Ishikawa (cell line): ENCODE results near the gene MEF2A.

ENCODE experiments used
- CEBPB ChIP-seq: IDR thresholded peaks from 2 replicates; pipeline ENCODE4 v1.6.1; 2012
- CREB1 ChIP-seq: IDR thresholded peaks from 2 replicates; pipeline ENCODE4 v1.6.1; 2012; ENCODE audit warnings: low read depth
- EGR1 ChIP-seq: IDR thresholded peaks from 2 replicates; pipeline ENCODE4 v1.6.1; 2012
- EP300 ChIP-seq: IDR thresholded peaks from 2 replicates; pipeline ENCODE4 v1.6.1; 2012; ENCODE audit warnings: borderline replicate concordance
- FOXM1 ChIP-seq: IDR thresholded peaks from 2 replicates; pipeline ENCODE4 v1.6.1; 2012; ENCODE audit warnings: low read depth, borderline replicate concordance
- MAX ChIP-seq: IDR thresholded peaks from 2 replicates; pipeline ENCODE4 v1.6.1; 2012
- NFIC ChIP-seq: IDR thresholded peaks from 2 replicates; pipeline ENCODE4 v1.6.1; 2012
- RAD21 ChIP-seq: IDR thresholded peaks from 2 replicates; pipeline ENCODE4 v1.6.1; 2012; ENCODE audit warnings: low read depth
- REST ChIP-seq: IDR thresholded peaks from 2 replicates; pipeline ENCODE4 v1.6.1; 2012; ENCODE audit warnings: low read depth, mild to moderate bottlenecking
- TAF1 ChIP-seq: IDR thresholded peaks from 2 replicates; pipeline ENCODE4 v1.6.1; 2012; ENCODE audit warnings: low read depth, mild to moderate bottlenecking
- TCF12 ChIP-seq: IDR thresholded peaks from 2 replicates; pipeline ENCODE4 v1.6.1; 2012; ENCODE audit warnings: low read depth
- TEAD4 ChIP-seq: IDR thresholded peaks from 2 replicates; pipeline ENCODE4 v1.6.1; 2012
- USF1 ChIP-seq: IDR thresholded peaks from 2 replicates; pipeline ENCODE4 v1.6.1; 2012
- YY1 ChIP-seq: IDR thresholded peaks from 2 replicates; pipeline ENCODE4 v1.6.1; 2012; ENCODE audit warnings: low read depth
- ZBTB7A ChIP-seq: IDR thresholded peaks from 2 replicates; pipeline ENCODE4 v1.6.1; 2012; ENCODE audit warnings: low read depth

Gene MEF2A

GRCh38 chr15:99729327-99729726 lies 163.5 kb downstream of the MEF2A start:
- no peak for TF ChIP-seq CEBPB

- TF ChIP-seq TAF1 (no peak), RAD21 (peak; percentile 57)
Observed at GRCh38 chr15:99729920-99730319, 164.1 kb downstream of the MEF2A start.

- no peak for TF ChIP-seq REST
- no peak for TF ChIP-seq CEBPB
- no peak for TF ChIP-seq TEAD4
- TF ChIP-seq TAF1 = no peak
- TF ChIP-seq MAX = no peak
Observed at GRCh38 chr15:99731336-99732123, 165.7 kb downstream of the MEF2A start.

- TF ChIP-seq TEAD4 (no peak), REST (no peak), RAD21 (no peak), MAX (no peak), NFIC (no peak), ZBTB7A (no peak), CEBPB (no peak), TAF1 (no peak), EGR1 (no peak), USF1 (no peak), TCF12 (no peak), YY1 (no peak), CREB1 (no peak), EP300 (no peak), FOXM1 (no peak)
Observed at GRCh38 chr15:99732124-99732750, 166.5 kb downstream of the MEF2A start.

GRCh38 chr15:99732751-99733267 lies 167.0 kb downstream of the MEF2A start:
- peak; percentile 17; the same call in 1 of the 2 replicates for TF ChIP-seq TCF12
- TF ChIP-seq NFIC = no peak
- TF ChIP-seq EGR1 = peak; percentile 2; the same call in 1 of the 2 replicates

GRCh38 chr15:99733268-99734039 lies 167.7 kb downstream of the MEF2A start, which contains the start of gene LYSMD4:
Gene LYSMD4, minus strand, starts transcription at chr15:99733437. Its CDS starts 1,438 bp downstream, at chr15:99731999.
- TF ChIP-seq TAF1 = peak; percentile 46
- peak; percentile 18; the same call in 1 of the 2 replicates for TF ChIP-seq USF1
- TF ChIP-seq EGR1 = no peak
- TF ChIP-seq MAX = 0 out of 2 replicates have a peak, but pooled peaks have one; percentile 7
- no peak for TF ChIP-seq YY1
